Caco-2 (cell line): ENCODE data around the gene VPS18. TPM values are rescaled to one million over a fixed set of nuclear protein-coding genes. Genes with fewer than 3 reads are reported as not detected.

ENCODE experiments used
- BruUV-seq: library from RNA; stranded (reverse); fragments of 400-500 nt; replicated peaks from 2 replicates; lab custom pipeline; 2021; lab: Mats Ljungman, UMichigan
- CTCF ChIA-PET: fragments of 300-600 bp; sonication (Branson Sonifier 250); formaldehyde crosslinking; loops from one replicate; lab custom pipeline; 2022; ENCODE audit warnings: antibody characterized with exemption; lab: Charles Lee
- POLR2A ChIA-PET: fragments of 300-600 bp; sonication (Branson Sonifier 250); formaldehyde crosslinking; loops from one replicate; lab custom pipeline; 2022; ENCODE audit warnings: antibody characterized with exemption; lab: Charles Lee
- DNase-seq, 2 experiments: peaks; one replicate each; pipeline versions ENCODE4 v3.0.0 to v3.0.0-alpha.2; 2020 to 2022
- H3K27me3 ChIP-seq: replicated peaks from 2 replicates; pipeline ENCODE4 v1.6.0; 2011; ENCODE audit warnings: low read length; ENCODE audit not compliant: control insufficient read depth, insufficient read depth
- H3K36me3 ChIP-seq: 2 replicates; pipeline ENCODE4 v1.5.1; 2011; ENCODE audit warnings: low read length; ENCODE audit not compliant: control insufficient read depth, insufficient read depth
- H3K4me1 ChIP-seq: fragments of 250-450 bp; sonication (Bioruptor Pico); 2 replicates; pipeline ENCODE4 v1.5.1; 2020; ENCODE audit warnings: mild to moderate bottlenecking
- H3K4me3 ChIP-seq: 2 replicates; pipeline ENCODE4 v1.5.1; 2011; ENCODE audit warnings: low read depth, mild to moderate bottlenecking, control low read depth, low read length
- H3K9me3 ChIP-seq: fragments of 250-450 bp; sonication (Bioruptor Pico); 2 replicates; pipeline ENCODE4 v1.5.1; 2020; ENCODE audit warnings: mild to moderate bottlenecking, moderate library complexity
- H3K27ac Mint-ChIP-seq: one replicate; pipeline ENCODE4 v1.8.0; 2022; ENCODE audit warnings: mixed read lengths; ENCODE audit not compliant: unreplicated experiment
- H3K27me3 Mint-ChIP-seq: one replicate; pipeline ENCODE4 v1.8.0; 2022; ENCODE audit warnings: mixed read lengths; ENCODE audit not compliant: insufficient read depth, unreplicated experiment
- H3K36me3 Mint-ChIP-seq: one replicate; pipeline ENCODE4 v1.8.0; 2022; ENCODE audit warnings: mild to moderate bottlenecking, mixed read lengths; ENCODE audit not compliant: insufficient read depth, unreplicated experiment
- H3K4me1 Mint-ChIP-seq: one replicate; pipeline ENCODE4 v1.8.0; 2022; ENCODE audit warnings: low read depth, mixed read lengths; ENCODE audit not compliant: unreplicated experiment
- H3K4me3 Mint-ChIP-seq: one replicate; pipeline ENCODE4 v1.8.0; 2022; ENCODE audit warnings: mild to moderate bottlenecking, moderate library complexity, mixed read lengths; ENCODE audit not compliant: unreplicated experiment
- H3K9me3 Mint-ChIP-seq: one replicate; pipeline ENCODE4 v1.8.0; 2022; ENCODE audit warnings: mixed read lengths; ENCODE audit not compliant: unreplicated experiment
- CTCF ChIP-seq, 2 experiments: fragments of 200-600 bp in 1 of 2; IDR thresholded peaks; 1 replicate in 1 of 2; 2 replicates in 1 of 2; pipeline versions ENCODE4 v1.5.1 to v1.8.0; 2011 to 2022; ENCODE audit warnings: antibody characterized with exemption in 1 of 2, control low read depth in 1 of 2, inconsistent platforms in 1 of 2, low read depth in 1 of 2, low read length in 1 of 2, mild to moderate bottlenecking in 1 of 2, moderate library complexity in 1 of 2; ENCODE audit not compliant: insufficient read depth in 1 of 2, severe bottlenecking in 1 of 2, unreplicated experiment in 1 of 2
- intact Hi-C: fragments of 100-400 bp; cut with micrococcal nuclease; formaldehyde crosslinking; loops from one replicate; pipeline ENCODE4 v1.10.0; 2022; ENCODE audit not compliant: unreplicated experiment
- total RNA-seq: library from RNA; stranded (reverse); gene quantifications from 2 replicates; pipeline ENCODE4 v1.2.3, GENCODE V29; 2022

Gene VPS18
- total RNA-seq, 1 experiment from 2014 or later: 29.3 TPM

- intact Hi-C loops: no loop called here
- BruUV-seq: no TSS peak
- no peak overlapping the region for H3K4me3 Mint-ChIP-seq
- H3K9me3 Mint-ChIP-seq: no peaks in the 10 kb centered on the region
- no peak overlapping the region for H3K27ac Mint-ChIP-seq
- Histone ChIP-seq H3K9me3 (no peaks in the 10 kb centered on the region), H3K4me1 (no peaks in the 10 kb centered on the region), H3K36me3 (no peaks in the 10 kb centered on the region), H3K27me3 (no peaks in the 10 kb centered on the region), H3K4me3 (no peak overlapping the region)
- ChIA-PET CTCF (interaction anchor here (2.2 kb wide), 2 partner anchors 11 to 14 kb away, joined by 7 to 11 read pairs; partner anchors contain the start of gene DLL4), POLR2A (no interaction called here)
- peaks cover 10% of the 10 kb centered on the region for H3K36me3 Mint-ChIP-seq
- no peak for TF ChIP-seq CTCF (IDR thresholded peaks at IDR 0.05; ENCODE audit: insufficient read depth in 1 of 2, low read depth in 1 of 2, low read length in 1 of 2, severe bottlenecking in 1 of 2, unreplicated experiment in 1 of 2)
- DNase-seq: no peak
- no peaks in the 10 kb centered on the region for H3K27me3 Mint-ChIP-seq
- peaks cover 5% of the 10 kb centered on the region for H3K4me1 Mint-ChIP-seq
Observed at GRCh38 chr15:40914486-40914885, 20.2 kb downstream of the VPS18 start.

GRCh38 chr15:40915116-40915661, 20.9 kb downstream of the VPS18 start:
- no TSS peak for BruUV-seq
- Mint-ChIP-seq H3K4me3 (no peak overlapping the region), H3K9me3 (no peaks in the 10 kb centered on the region), H3K27me3 (no peaks in the 10 kb centered on the region), H3K27ac (no peak overlapping the region), H3K4me1 (peaks cover under 1% of the 10 kb centered on the region), H3K36me3 (peaks cover 7% of the 10 kb centered on the region)
- H3K9me3 ChIP-seq: no peaks in the 10 kb centered on the region
- TF ChIP-seq CTCF (IDR thresholded peaks at IDR 0.05; ENCODE audit: insufficient read depth in 1 of 2, low read depth in 1 of 2, low read length in 1 of 2, severe bottlenecking in 1 of 2, unreplicated experiment in 1 of 2): no peak
- H3K36me3 ChIP-seq: no peaks in the 10 kb centered on the region
- ChIA-PET CTCF (interaction anchor here (0.5 to 2.2 kb wide), 4 partner anchors 12 to 82 kb away, joined by 3 to 11 read pairs (median 5); partner anchors contain the start of genes DLL4 and VPS18), POLR2A (no interaction called here)
- H3K4me1 ChIP-seq: no peaks in the 10 kb centered on the region
- H3K27me3 ChIP-seq: no peaks in the 10 kb centered on the region
- no peak overlapping the region for H3K4me3 ChIP-seq
- no peak for DNase-seq
- intact Hi-C loops: no loop called here

GRCh38 chr15:40915679-40916078, 21.4 kb downstream of the VPS18 start:
- POLR2A ChIA-PET: no interaction called here
- no peak for TF ChIP-seq CTCF (IDR thresholded peaks at IDR 0.05; ENCODE audit: insufficient read depth in 1 of 2, low read depth in 1 of 2, low read length in 1 of 2, severe bottlenecking in 1 of 2, unreplicated experiment in 1 of 2)
- no peaks in the 10 kb centered on the region for H3K9me3 Mint-ChIP-seq
- H3K36me3 Mint-ChIP-seq: peaks cover 2% of the 10 kb centered on the region
- H3K27me3 Mint-ChIP-seq: no peaks in the 10 kb centered on the region
- CTCF ChIA-PET: interaction anchor here (0.6 to 2.2 kb wide), 3 partner anchors 12 to 22 kb away, joined by 3 to 11 read pairs (median 7); partner anchors contain the start of genes DLL4 and VPS18
- intact Hi-C loops: no loop called here
- Histone ChIP-seq H3K36me3 (no peaks in the 10 kb centered on the region), H3K4me3 (no peak overlapping the region), H3K27me3 (no peaks in the 10 kb centered on the region), H3K9me3 (no peaks in the 10 kb centered on the region), H3K4me1 (no peaks in the 10 kb centered on the region)
- no peak overlapping the region for H3K4me3 Mint-ChIP-seq
- no peak overlapping the region for H3K27ac Mint-ChIP-seq
- H3K4me1 Mint-ChIP-seq: no peaks in the 10 kb centered on the region
- BruUV-seq: no TSS peak
- peak in 1 of 2 experiments; percentile 30 for DNase-seq
